WTC11 (cell line): ENCODE results near the gene TTC8. TPM values are rescaled to one million over a fixed set of nuclear protein-coding genes. Genes with fewer than 3 reads are reported as not detected.

Experiments
- ATAC-seq: fragments of 200-7000 bp; cut with Tn5 transposase; 2 replicates; pipeline ENCODE4 v1.10.0; 2021; ENCODE audit warnings: mild to moderate bottlenecking, moderate library complexity
- CTCF ChIA-PET: fragments of 300-600 bp; sonication (Branson Sonifier 250); formaldehyde crosslinking; loops from one replicate; lab custom pipeline; 2021; ENCODE audit warnings: antibody characterized with exemption; lab: Charles Lee
- POLR2A ChIA-PET: fragments of 350-600 bp; sonication (Branson Sonifier 250); formaldehyde crosslinking; loops from one replicate; lab custom pipeline; 2021; ENCODE audit warnings: antibody characterized with exemption; lab: Charles Lee
- DNase-seq: peaks from one replicate; pipeline ENCODE4 v3.0.0; 2021; ENCODE audit warnings: low spot score
- H3K27ac Mint-ChIP-seq: 2 replicates; pipeline ENCODE4 v1.8.0; 2021; ENCODE audit warnings: mixed read lengths
- H3K27me3 Mint-ChIP-seq: 2 replicates; pipeline ENCODE4 v1.8.0; 2021; ENCODE audit warnings: low read depth, mild to moderate bottlenecking, moderate library complexity, mixed read lengths
- H3K36me3 Mint-ChIP-seq: 2 replicates; pipeline ENCODE4 v1.8.0; 2021; ENCODE audit warnings: mixed read lengths
- H3K4me1 Mint-ChIP-seq: 2 replicates; pipeline ENCODE4 v1.8.0; 2022; ENCODE audit warnings: mixed read lengths
- H3K4me3 Mint-ChIP-seq: 2 replicates; pipeline ENCODE4 v1.8.0; 2021; ENCODE audit warnings: mild to moderate bottlenecking, moderate library complexity, mixed read lengths
- H3K9me3 Mint-ChIP-seq: 2 replicates; pipeline ENCODE4 v1.8.0; 2021; ENCODE audit warnings: mixed read lengths
- ATF2 ChIP-seq: sonication (generic); formaldehyde crosslinking; IDR thresholded peaks from 2 replicates; pipeline ENCODE4 v1.8.1; 2022; ENCODE audit warnings: low read depth, missing genetic modification reagents, borderline replicate concordance
- ATF3 ChIP-seq: sonication (generic); formaldehyde crosslinking; conservative IDR thresholded peaks from 2 replicates; pipeline ENCODE4 v1.8.1; 2022; ENCODE audit warnings: mild to moderate bottlenecking, missing genetic modification reagents
- ATF6 ChIP-seq: sonication (generic); formaldehyde crosslinking; IDR thresholded peaks from 2 replicates; pipeline ENCODE4 v1.8.1; 2023; ENCODE audit warnings: mild to moderate bottlenecking, missing genetic modification reagents
- E2F1 ChIP-seq: sonication (generic); formaldehyde crosslinking; IDR thresholded peaks from 2 replicates; pipeline ENCODE4 v1.8.0; 2022; ENCODE audit warnings: mild to moderate bottlenecking, missing genetic modification reagents
- ETV6 ChIP-seq: sonication (generic); formaldehyde crosslinking; IDR thresholded peaks from 2 replicates; pipeline ENCODE4 v1.8.1; 2022; ENCODE audit warnings: mild to moderate bottlenecking, missing genetic modification reagents
- IRF1 ChIP-seq: sonication (generic); formaldehyde crosslinking; IDR thresholded peaks from 2 replicates; pipeline ENCODE4 v1.8.0; 2023; ENCODE audit warnings: missing genetic modification reagents
- JAZF1 ChIP-seq: fragments of 250-450 bp; sonication (Bioruptor Pico); IDR thresholded peaks from 2 replicates; pipeline ENCODE4 v1.9.0; 2021; ENCODE audit warnings: moderate library complexity, mild to moderate bottlenecking, inconsistent platforms
- KAT7 ChIP-seq: sonication (generic); formaldehyde crosslinking; IDR thresholded peaks from 2 replicates; pipeline ENCODE4 v1.8.1; 2023; ENCODE audit warnings: missing genetic modification reagents, mild to moderate bottlenecking, borderline replicate concordance
- NFE2L1 ChIP-seq: sonication (generic); formaldehyde crosslinking; IDR thresholded peaks from 2 replicates; pipeline ENCODE4 v1.8.1; 2023; ENCODE audit warnings: missing genetic modification reagents
- NFYB ChIP-seq: sonication (generic); formaldehyde crosslinking; conservative IDR thresholded peaks from 2 replicates; pipeline ENCODE4 v1.8.0; 2022; ENCODE audit warnings: low read depth, missing genetic modification reagents
- PREB ChIP-seq: sonication (generic); formaldehyde crosslinking; IDR thresholded peaks from 2 replicates; pipeline ENCODE4 v1.8.1; 2022; ENCODE audit warnings: mild to moderate bottlenecking, missing genetic modification reagents, moderate library complexity, borderline replicate concordance
- PRRX2 ChIP-seq: fragments of 250-450 bp; sonication (Bioruptor Pico); IDR thresholded peaks from 2 replicates; pipeline ENCODE4 v1.8.0; 2021; ENCODE audit warnings: mild to moderate bottlenecking
- RELA ChIP-seq: sonication (generic); formaldehyde crosslinking; IDR thresholded peaks from 2 replicates; pipeline ENCODE4 v1.8.1; 2022; ENCODE audit warnings: missing genetic modification reagents, mild to moderate bottlenecking, borderline replicate concordance
- SOX15 ChIP-seq: fragments of 250-450 bp; sonication (Bioruptor Pico); IDR thresholded peaks from 2 replicates; pipeline ENCODE4 v1.9.0; 2021; ENCODE audit warnings: mild to moderate bottlenecking
- TEAD4 ChIP-seq: sonication (generic); formaldehyde crosslinking; IDR thresholded peaks from 2 replicates; pipeline ENCODE4 v1.8.0; 2022; ENCODE audit warnings: mild to moderate bottlenecking, missing genetic modification reagents
- USF1 ChIP-seq: sonication (generic); formaldehyde crosslinking; IDR thresholded peaks from 2 replicates; pipeline ENCODE4 v1.8.0; 2022; ENCODE audit warnings: mild to moderate bottlenecking, missing genetic modification reagents
- ZNF121 ChIP-seq: sonication (generic); formaldehyde crosslinking; IDR thresholded peaks from 2 replicates; pipeline ENCODE4 v1.8.0; 2023; ENCODE audit warnings: missing genetic modification reagents
- ZNF138 ChIP-seq: sonication (generic); formaldehyde crosslinking; conservative IDR thresholded peaks from 2 replicates; pipeline ENCODE4 v1.8.1; 2022; ENCODE audit warnings: mild to moderate bottlenecking, moderate library complexity, missing genetic modification reagents
- ZNF219 ChIP-seq: sonication (generic); formaldehyde crosslinking; IDR thresholded peaks from 2 replicates; pipeline ENCODE4 v1.8.0; 2023; ENCODE audit warnings: missing genetic modification reagents, mild to moderate bottlenecking, borderline replicate concordance
- ZNF423 ChIP-seq: fragments of 250-450 bp; sonication (Bioruptor Pico); IDR thresholded peaks from 2 replicates; pipeline ENCODE4 v2.1.2; 2022; ENCODE audit warnings: mild to moderate bottlenecking, moderate library complexity
- ZSCAN18 ChIP-seq: fragments of 250-450 bp; sonication (Bioruptor Pico); IDR thresholded peaks from 2 replicates; pipeline ENCODE4 v2.1.2; 2022; ENCODE audit warnings: mild to moderate bottlenecking, moderate library complexity
- total RNA-seq: library from RNA; stranded (reverse); gene quantifications from 3 replicates; pipeline ENCODE4 v1.2.3, GENCODE V29; 2021

TTC8 gene
- total RNA-seq, 1 experiment from 2014 or later = 13.8 TPM

- ATAC-seq (no peak), DNase-seq (no peak)
- CTCF ChIA-PET = interaction anchor here (1.1 to 1.5 kb wide), 2 partner anchors 37 to 162 kb away, joined by 3 to 4 read pairs; partner anchors contain the start of gene EML5
- peaks cover 20% of the 10 kb centered on the region for H3K4me1 Mint-ChIP-seq
- POLR2A ChIA-PET = no interaction called here
- H3K27ac Mint-ChIP-seq = peak overlapping the region; percentile 42; the same call in 1 of the 2 replicates
- TF ChIP-seq IRF1 (no peak), ETV6 (CRISPR knock-in tag) (no peak), ATF6 (CRISPR knock-in tag) (no peak), KAT7 (CRISPR knock-in tag) (no peak), ZNF423 (CRISPR knock-in tag) (no peak), ZSCAN18 (CRISPR knock-in tag) (no peak), USF1 (no peak), ZNF219 (CRISPR knock-in tag) (no peak), ATF2 (no peak), ATF3 (CRISPR knock-in tag) (no peak), NFE2L1 (no peak), JAZF1 (CRISPR knock-in tag) (no peak), ZNF138 (no peak), ZNF121 (CRISPR knock-in tag) (no peak)
- H3K4me3 Mint-ChIP-seq = no peak overlapping the region
- peaks cover 16% of the 10 kb centered on the region for H3K9me3 Mint-ChIP-seq
- peaks cover 17% of the 10 kb centered on the region for H3K36me3 Mint-ChIP-seq
- no peaks in the 10 kb centered on the region; the same call in 1 of the 2 replicates for H3K27me3 Mint-ChIP-seq
These were observed 5.3 kb downstream of the TTC8 start for GRCh38 chr14:88829685-88830302.

- no peak for DNase-seq
- CTCF ChIA-PET = no interaction called here
- H3K4me1 Mint-ChIP-seq = peaks cover 14% of the 10 kb centered on the region
- ATAC-seq = no peak
- TF ChIP-seq NFYB = no peak
- no peak for TF ChIP-seq SOX15 (CRISPR knock-in tag)
- TF ChIP-seq RELA (CRISPR knock-in tag) = no peak
- no peak for TF ChIP-seq TEAD4 (CRISPR knock-in tag)
- TF ChIP-seq PREB (CRISPR knock-in tag) = no peak
- TF ChIP-seq PRRX2 (CRISPR knock-in tag) = no peak
- TF ChIP-seq KAT7 (CRISPR knock-in tag) = no peak
- TF ChIP-seq E2F1 (CRISPR knock-in tag) = no peak
- TF ChIP-seq ATF3 (CRISPR knock-in tag) = no peak
- H3K9me3 Mint-ChIP-seq = peaks cover 16% of the 10 kb centered on the region
- H3K36me3 Mint-ChIP-seq = peaks cover 17% of the 10 kb centered on the region
- no peaks in the 10 kb centered on the region; the same call in 1 of the 2 replicates for H3K27me3 Mint-ChIP-seq
- POLR2A ChIA-PET = no interaction called here
- H3K4me3 Mint-ChIP-seq = no peak overlapping the region
- H3K27ac Mint-ChIP-seq = no peak overlapping the region
These were observed 6.8 kb downstream of the TTC8 start for GRCh38 chr14:88831284-88831683.
